Esophagus squamous epithelium (tissue), 4 donors: ENCODE measurements around the gene L3MBTL3.

Experiments
- POLR2A ChIP-seq, 4 donors: fragments of 450-650 bp; IDR thresholded peaks; one replicate each; pipeline ENCODE4 v1.6.1; 2017; ENCODE audit warnings: antibody characterized with exemption in 4 of 4, mild to moderate bottlenecking in 4 of 4, moderate library complexity in 3 of 4
- TF ChIP-seq, protein P1 (sequence below), 6 experiments: fragments of 450-650 bp in 4 of 6; fragments of 200-600 bp in 2 of 6; sonication (generic) in 2 of 6; IDR thresholded peaks; one replicate each; pipeline ENCODE4 v1.5.1; 2016 to 2019; ENCODE audit warnings: antibody characterized with exemption in 6 of 6, mild to moderate bottlenecking in 4 of 6, moderate library complexity in 4 of 6

DNA sequence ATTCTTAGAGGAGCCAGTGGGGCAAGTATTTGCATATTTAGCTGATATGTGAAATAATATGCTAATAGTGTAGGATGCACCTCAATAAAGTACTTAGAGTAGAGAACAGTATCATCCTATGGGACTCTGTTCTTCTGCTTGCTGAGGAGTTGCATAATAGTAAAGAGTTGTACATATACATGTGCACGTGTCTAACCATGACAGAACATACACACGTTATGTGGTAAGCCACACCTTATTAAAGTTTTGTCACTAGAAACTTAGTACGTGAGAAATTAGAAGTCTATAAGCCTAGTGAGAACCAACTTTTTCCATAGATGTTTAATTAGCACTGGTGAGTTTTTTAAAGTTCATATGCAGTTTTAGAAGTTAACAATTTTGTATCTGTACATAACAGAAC is 80.7 kb downstream of the L3MBTL3 start:
- TF ChIP-seq, protein P1, sequence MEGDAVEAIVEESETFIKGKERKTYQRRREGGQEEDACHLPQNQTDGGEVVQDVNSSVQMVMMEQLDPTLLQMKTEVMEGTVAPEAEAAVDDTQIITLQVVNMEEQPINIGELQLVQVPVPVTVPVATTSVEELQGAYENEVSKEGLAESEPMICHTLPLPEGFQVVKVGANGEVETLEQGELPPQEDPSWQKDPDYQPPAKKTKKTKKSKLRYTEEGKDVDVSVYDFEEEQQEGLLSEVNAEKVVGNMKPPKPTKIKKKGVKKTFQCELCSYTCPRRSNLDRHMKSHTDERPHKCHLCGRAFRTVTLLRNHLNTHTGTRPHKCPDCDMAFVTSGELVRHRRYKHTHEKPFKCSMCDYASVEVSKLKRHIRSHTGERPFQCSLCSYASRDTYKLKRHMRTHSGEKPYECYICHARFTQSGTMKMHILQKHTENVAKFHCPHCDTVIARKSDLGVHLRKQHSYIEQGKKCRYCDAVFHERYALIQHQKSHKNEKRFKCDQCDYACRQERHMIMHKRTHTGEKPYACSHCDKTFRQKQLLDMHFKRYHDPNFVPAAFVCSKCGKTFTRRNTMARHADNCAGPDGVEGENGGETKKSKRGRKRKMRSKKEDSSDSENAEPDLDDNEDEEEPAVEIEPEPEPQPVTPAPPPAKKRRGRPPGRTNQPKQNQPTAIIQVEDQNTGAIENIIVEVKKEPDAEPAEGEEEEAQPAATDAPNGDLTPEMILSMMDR (IDR thresholded peaks at IDR 0.05) = no peak
- TF ChIP-seq POLR2A (IDR thresholded peaks at IDR 0.05) = no peak
